Naive B cell (primary cell): ENCODE data around the gene SORCS2. TPM values are rescaled to one million over a fixed set of nuclear protein-coding genes. Genes with fewer than 3 reads are reported as not detected.

ENCODE experiments used
- ATAC-seq, 2 donors: fragments of 150-1000 bp; cut with Tn5 transposase; 2 replicates each; pipeline ENCODE4 v1.10.0; 2021; ENCODE audit warnings: low read depth in 2 of 2, mild to moderate bottlenecking in 2 of 2, moderate library complexity in 2 of 2
- DNase-seq: peaks from one replicate; pipeline ENCODE4 v3.0.0; 2022
- H3K27ac Mint-ChIP-seq, 6 donors: one replicate each; pipeline ENCODE4 v1.8.0; 2020 to 2022; ENCODE audit warnings: mild to moderate bottlenecking in 6 of 6, mixed read lengths in 6 of 6, moderate library complexity in 5 of 6, inconsistent platforms in 2 of 6
- H3K27me3 Mint-ChIP-seq, 3 donors: one replicate each; pipeline ENCODE4 v1.8.0; 2021 to 2022; ENCODE audit warnings: mixed read lengths in 3 of 3, mild to moderate bottlenecking in 1 of 3
- H3K36me3 Mint-ChIP-seq, 2 donors: one replicate each; pipeline ENCODE4 v1.8.0; 2020 to 2022; ENCODE audit warnings: mixed read lengths in 2 of 2, inconsistent platforms in 1 of 2, mild to moderate bottlenecking in 1 of 2
- H3K4me1 Mint-ChIP-seq, 3 donors: one replicate each; pipeline ENCODE4 v1.8.0; 2020 to 2022; ENCODE audit warnings: mixed read lengths in 3 of 3, inconsistent platforms in 1 of 3, mild to moderate bottlenecking in 1 of 3, moderate library complexity in 1 of 3
- H3K4me3 Mint-ChIP-seq, 8 donors: one replicate each; pipeline ENCODE4 v1.8.0; 2020 to 2022; ENCODE audit warnings: mild to moderate bottlenecking in 8 of 8, mixed read lengths in 8 of 8, moderate library complexity in 8 of 8, inconsistent platforms in 2 of 8
- H3K9me3 Mint-ChIP-seq, 7 donors: one replicate each; pipeline ENCODE4 v1.8.0; 2020 to 2022; ENCODE audit warnings: mixed read lengths in 7 of 7, mild to moderate bottlenecking in 5 of 7, inconsistent platforms in 2 of 7, moderate library complexity in 1 of 7
- polyA plus RNA-seq, 6 donors: library from polyadenylated mRNA; unstranded; fragments of 300-500 nt; fragmentation: Illumina TruSeq; gene quantifications; one replicate each; pipeline ENCODE4 v1.2.3, GENCODE V29; 2021; ENCODE audit warnings: low read depth in 6 of 6

The SORCS2 gene
- polyA plus RNA-seq, 6 donors from 2014 or later: not detected

- DNase-seq: no peak
- Mint-ChIP-seq H3K27me3 (peaks cover 0 to 24% (median 17%) of the 10 kb centered on the region in 3 donors), H3K4me1 (peaks cover 0 to 6% (median 3%) of the 10 kb centered on the region in 3 donors), H3K9me3 (peaks cover 0 to 1% (median 0%) of the 10 kb centered on the region in 7 donors), H3K27ac (no peak overlapping the region), H3K4me3 (no peak overlapping the region), H3K36me3 (no peaks in the 10 kb centered on the region)
- no peak for ATAC-seq
Measured at GRCh38 chr4:7788694-7789425, 596.5 kb downstream of the SORCS2 start.

DNA sequence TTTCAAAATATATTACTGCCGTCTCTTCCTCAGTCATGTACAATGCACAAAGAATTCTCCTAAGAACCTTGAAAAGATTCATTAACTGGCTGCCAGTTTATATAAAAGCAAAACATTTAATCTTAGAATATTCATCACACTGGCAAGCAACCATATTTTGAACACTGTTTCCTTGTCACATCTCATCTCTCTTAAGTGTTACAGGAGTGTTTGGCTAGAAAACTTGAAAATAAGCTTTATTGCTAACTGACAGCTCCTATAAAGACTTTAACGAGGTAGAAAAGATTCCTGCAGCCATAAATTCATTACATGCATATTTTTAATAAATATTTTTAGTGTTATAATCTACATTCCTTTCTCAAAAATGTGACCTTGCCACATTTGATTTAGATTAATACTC, 597.7 kb downstream of the SORCS2 start:
- ATAC-seq: no peak

DNA sequence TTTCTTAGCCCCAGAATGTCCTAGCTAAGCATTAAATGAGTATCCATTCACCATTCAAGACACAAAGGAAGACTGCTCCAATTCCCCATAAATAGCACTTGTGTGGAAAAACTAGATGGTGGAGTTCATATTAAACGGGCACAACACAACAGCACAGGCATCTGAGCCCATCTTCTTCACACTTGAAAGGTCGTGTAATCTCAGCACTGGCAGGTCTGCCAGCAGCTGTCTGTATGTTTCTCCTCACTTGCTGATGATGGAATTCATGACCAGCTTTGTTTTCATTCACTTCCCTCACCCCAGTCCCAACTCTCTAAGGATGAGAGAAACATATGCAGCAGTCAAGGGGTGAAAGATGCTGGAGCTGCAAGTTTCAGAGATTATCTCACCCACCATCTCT, 598.7 kb downstream of the SORCS2 start:
- peaks cover 0 to 21% (median 17%) of the 10 kb centered on the region in 3 donors for H3K27me3 Mint-ChIP-seq
- DNase-seq (no peak), ATAC-seq (no peak)
- H3K4me1 Mint-ChIP-seq: peaks cover 0 to 6% (median 3%) of the 10 kb centered on the region in 3 donors
- no peaks in the 10 kb centered on the region for H3K36me3 Mint-ChIP-seq
- H3K9me3 Mint-ChIP-seq: peaks cover 0 to 1% (median 0%) of the 10 kb centered on the region in 7 donors
- H3K4me3 Mint-ChIP-seq: no peak overlapping the region
- no peak overlapping the region for H3K27ac Mint-ChIP-seq

More for the DNA sequence above, 597.7 kb downstream of the SORCS2 start:
- Mint-ChIP-seq H3K36me3 (no peaks in the 10 kb centered on the region), H3K4me1 (peaks cover 0 to 6% (median 3%) of the 10 kb centered on the region in 3 donors), H3K27me3 (peaks cover 0 to 21% (median 17%) of the 10 kb centered on the region in 3 donors), H3K9me3 (peaks cover 0 to 1% (median 0%) of the 10 kb centered on the region in 7 donors), H3K27ac (no peak overlapping the region), H3K4me3 (no peak overlapping the region)
- DNase-seq: no peak

Other genes with a start within 250 kb of the SORCS2 start
- 1 to 10 TPM; 4.2 to 6.3 (median 5.1) TPM for gene TADA2B, start 149.2 kb upstream of the SORCS2 start, polyA plus RNA-seq
- 10 to 100 TPM; 29.8 to 36.1 (median 32.2) TPM for gene GRPEL1, start 124.5 kb upstream of the SORCS2 start, polyA plus RNA-seq
- not detected for gene PSAPL1, start 242.4 kb downstream of the SORCS2 start, polyA plus RNA-seq